ENCODE data around the gene SRSF7. TPM values are rescaled to one million over a fixed set of nuclear protein-coding genes. Genes with fewer than 3 reads are reported as not detected.

Gene SRSF7
- total RNA-seq, 1 donor from 2014 or later, result 99.7 TPM

DNA sequence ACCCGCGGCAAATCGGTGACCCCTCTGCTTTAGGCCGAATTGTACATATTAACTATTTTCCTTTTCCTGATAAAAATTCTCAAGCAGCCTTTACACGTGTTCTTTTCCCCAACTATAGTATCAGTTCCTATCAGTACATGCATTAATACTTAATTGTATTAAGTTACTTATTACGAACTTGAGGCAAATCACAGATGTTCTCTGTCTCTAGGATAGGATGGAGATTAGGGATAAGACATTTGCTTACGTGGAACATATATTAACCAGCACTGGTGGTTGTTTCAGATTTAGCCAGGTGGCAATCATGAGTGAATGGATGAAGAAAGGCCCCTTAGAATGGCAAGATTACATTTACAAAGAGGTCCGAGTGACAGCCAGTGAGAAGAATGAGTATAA is 27.5 kb upstream of the SRSF7 start:
- TF ChIP-seq, protein P1, sequence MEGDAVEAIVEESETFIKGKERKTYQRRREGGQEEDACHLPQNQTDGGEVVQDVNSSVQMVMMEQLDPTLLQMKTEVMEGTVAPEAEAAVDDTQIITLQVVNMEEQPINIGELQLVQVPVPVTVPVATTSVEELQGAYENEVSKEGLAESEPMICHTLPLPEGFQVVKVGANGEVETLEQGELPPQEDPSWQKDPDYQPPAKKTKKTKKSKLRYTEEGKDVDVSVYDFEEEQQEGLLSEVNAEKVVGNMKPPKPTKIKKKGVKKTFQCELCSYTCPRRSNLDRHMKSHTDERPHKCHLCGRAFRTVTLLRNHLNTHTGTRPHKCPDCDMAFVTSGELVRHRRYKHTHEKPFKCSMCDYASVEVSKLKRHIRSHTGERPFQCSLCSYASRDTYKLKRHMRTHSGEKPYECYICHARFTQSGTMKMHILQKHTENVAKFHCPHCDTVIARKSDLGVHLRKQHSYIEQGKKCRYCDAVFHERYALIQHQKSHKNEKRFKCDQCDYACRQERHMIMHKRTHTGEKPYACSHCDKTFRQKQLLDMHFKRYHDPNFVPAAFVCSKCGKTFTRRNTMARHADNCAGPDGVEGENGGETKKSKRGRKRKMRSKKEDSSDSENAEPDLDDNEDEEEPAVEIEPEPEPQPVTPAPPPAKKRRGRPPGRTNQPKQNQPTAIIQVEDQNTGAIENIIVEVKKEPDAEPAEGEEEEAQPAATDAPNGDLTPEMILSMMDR (IDR thresholded peaks at IDR 0.05), result no peak
- Histone ChIP-seq H3K27ac (peak overlapping the region; percentile 73), H3K4me1 (peaks cover 8% of the 10 kb centered on the region), H3K9me3 (no peaks in the 10 kb centered on the region), H3K36me3 (peaks cover 19% of the 10 kb centered on the region), H3K27me3 (ENCODE audit: low read depth) (no peaks in the 10 kb centered on the region), H3K4me3 (peak overlapping the region; percentile 61)
- no peak for ATAC-seq
- intact Hi-C loops (cut with DNase I), result no loop called here
- no peak for DNase-seq

DNA sequence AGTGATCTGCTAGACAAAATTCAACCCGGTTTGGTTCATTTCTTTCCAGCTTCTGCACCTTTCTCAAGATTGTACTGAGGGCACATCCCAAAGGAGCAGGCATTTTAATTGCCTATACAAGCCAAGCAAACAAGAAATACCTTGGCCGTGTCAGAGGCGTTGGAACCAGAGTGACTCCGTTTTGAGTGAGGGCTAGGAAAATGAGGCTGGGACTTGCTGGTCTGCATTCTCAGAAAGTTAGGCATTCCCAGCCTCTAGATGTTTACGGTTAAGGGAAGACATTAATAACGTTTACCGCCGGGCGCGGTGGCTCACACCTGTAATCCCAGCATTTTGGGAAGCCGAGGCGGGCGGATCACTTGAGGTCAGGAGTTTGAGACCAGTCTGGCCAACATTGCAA is 25.4 kb upstream of the SRSF7 start:
- no peaks in the 10 kb centered on the region for H3K9me3 ChIP-seq
- no peak overlapping the region for H3K4me3 ChIP-seq
- DNase-seq (no peak), ATAC-seq (no peak)
- H3K27ac ChIP-seq, result no peak overlapping the region
- H3K36me3 ChIP-seq, result peaks cover 10% of the 10 kb centered on the region
- TF ChIP-seq, protein P1 (IDR thresholded peaks at IDR 0.05), result no peak
- peaks cover 8% of the 10 kb centered on the region for H3K4me1 ChIP-seq
- no peaks in the 10 kb centered on the region for H3K27me3 ChIP-seq (ENCODE audit: low read depth)
- intact Hi-C loops (cut with DNase I), result no loop called here

DNA sequence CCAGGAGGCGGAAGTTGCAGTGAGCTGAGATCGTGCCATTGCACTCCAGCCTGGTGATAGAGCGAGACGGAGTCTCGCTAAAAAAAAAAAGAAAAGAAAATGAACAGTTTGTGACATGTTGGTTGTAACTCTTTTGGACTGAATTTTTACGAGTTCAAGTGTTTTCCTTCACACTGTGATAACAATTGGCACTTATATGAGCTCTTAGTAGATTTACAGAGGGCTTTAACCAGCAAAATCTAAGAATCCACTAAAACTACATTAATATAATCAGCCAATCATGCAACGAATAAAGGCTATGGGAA is 24.7 kb upstream of the SRSF7 start:
- Histone ChIP-seq H3K27me3 (ENCODE audit: low read depth) (no peaks in the 10 kb centered on the region), H3K27ac (no peak overlapping the region), H3K4me3 (no peak overlapping the region), H3K36me3 (peaks cover 3% of the 10 kb centered on the region), H3K4me1 (peaks cover 8% of the 10 kb centered on the region), H3K9me3 (no peaks in the 10 kb centered on the region)
- TF ChIP-seq, protein P1 (IDR thresholded peaks at IDR 0.05), result no peak
- DNase-seq (no peak), ATAC-seq (no peak)
- intact Hi-C loops (cut with DNase I), result no loop called here

DNA sequence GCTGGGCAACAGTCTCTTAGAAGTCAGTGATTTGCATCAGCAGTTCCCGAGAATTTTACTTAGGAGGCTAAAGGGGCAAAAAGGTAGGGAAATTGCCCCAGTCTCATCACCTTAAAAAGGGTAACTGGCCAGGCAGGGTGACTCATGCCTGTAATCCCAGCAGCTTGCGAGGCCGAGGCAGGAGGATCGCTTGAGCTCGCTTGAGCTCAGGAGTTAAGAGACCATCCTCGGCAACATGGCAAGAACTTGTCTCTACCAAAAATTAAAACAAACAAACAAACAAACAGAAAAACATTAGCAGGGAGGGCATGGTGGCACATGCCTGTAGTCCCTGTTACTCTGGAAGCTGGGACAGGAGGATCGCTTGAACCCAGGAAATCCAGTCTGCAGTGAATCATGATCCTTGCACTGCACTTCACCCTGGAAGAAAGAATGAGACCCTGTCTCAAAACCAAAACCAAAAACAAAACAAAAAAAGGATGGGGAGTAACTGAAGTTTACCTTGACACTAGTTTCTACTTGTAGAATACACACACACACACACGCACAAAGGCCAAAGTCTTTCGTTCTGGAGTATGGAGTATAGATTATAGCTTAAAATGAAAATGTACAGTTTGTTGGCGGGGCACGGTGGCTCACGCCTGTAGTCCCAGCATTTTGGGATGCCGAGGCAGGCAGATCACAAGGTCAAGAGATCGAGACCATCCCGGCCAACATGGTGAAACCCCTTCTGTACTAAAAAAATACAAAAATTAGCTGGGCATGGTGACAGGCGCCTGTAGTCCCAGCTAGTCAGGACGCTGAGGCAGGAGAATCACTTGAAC is 24.1 kb upstream of the SRSF7 start:
- Histone ChIP-seq H3K27me3 (ENCODE audit: low read depth) (no peaks in the 10 kb centered on the region), H3K4me1 (peaks cover 8% of the 10 kb centered on the region), H3K4me3 (no peak overlapping the region), H3K9me3 (no peaks in the 10 kb centered on the region), H3K36me3 (no peaks in the 10 kb centered on the region), H3K27ac (no peak overlapping the region)
- intact Hi-C loops (cut with DNase I), result no loop called here
- TF ChIP-seq, protein P1 (IDR thresholded peaks at IDR 0.05), result no peak
- ATAC-seq (no peak), DNase-seq (no peak)

DNA sequence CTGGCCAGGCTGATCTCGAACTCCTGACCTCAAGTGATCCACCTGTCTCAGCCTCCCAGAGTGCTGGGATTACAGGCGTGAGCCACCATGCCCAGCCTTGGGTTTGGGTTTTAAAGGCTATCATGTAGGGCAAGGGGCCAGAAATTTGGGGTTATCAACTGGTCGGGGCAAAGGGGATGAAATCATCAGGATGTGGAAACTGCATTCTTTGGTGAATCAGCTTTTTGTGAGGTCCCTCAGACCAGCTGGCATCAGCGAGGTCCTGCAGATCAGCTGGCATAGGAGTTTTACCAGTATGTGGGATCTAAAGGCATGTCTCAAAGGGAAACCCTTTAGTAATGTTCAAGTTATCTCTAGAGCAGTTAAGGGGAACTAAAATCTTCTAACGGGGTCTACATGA is 20.5 kb upstream of the SRSF7 start:
- TF ChIP-seq, protein P1 (IDR thresholded peaks at IDR 0.05), result no peak
- ATAC-seq, result no peak

More for the DNA sequence above, 20.5 kb upstream of the SRSF7 start:
- Histone ChIP-seq H3K36me3 (no peaks in the 10 kb centered on the region), H3K4me3 (no peak overlapping the region), H3K27ac (no peak overlapping the region), H3K4me1 (no peaks in the 10 kb centered on the region), H3K27me3 (ENCODE audit: low read depth) (no peaks in the 10 kb centered on the region), H3K9me3 (no peaks in the 10 kb centered on the region)
- DNase-seq, result no peak
- intact Hi-C loops (cut with DNase I), result no loop called here
